SK-N-SH (cell line): Measurements from ENCODE around the gene PCSK7. TPM values are rescaled to one million over a fixed set of nuclear protein-coding genes. Genes with fewer than 3 reads are reported as not detected.

Experiments used
- CTCF ChIA-PET: fragments of 300-600, 350-600 bp; formaldehyde crosslinking; extraction: SDS; loops from one replicate; lab custom pipeline; 2021; lab: Yijun Ruan, JAX
- POLR2A ChIA-PET: fragments of 350-600 bp; sonication (Branson Sonifier 250); formaldehyde crosslinking; extraction: SDS; loops from one replicate; lab custom pipeline; 2020; ENCODE audit warnings: antibody characterized with exemption, inconsistent platforms; lab: Yijun Ruan, JAX
- DNase-seq: peaks from one replicate; pipeline ENCODE4 v3.0.0; 2012
- H2AFZ ChIP-seq: fragments of 200-600 bp; sonication (generic); 2 replicates; pipeline ENCODE4 v1.8.1; 2016; ENCODE audit warnings: antibody characterized with exemption, mild to moderate bottlenecking, low read depth
- H3F3A ChIP-seq: fragments of 200-600 bp; sonication (generic); replicated peaks from 2 replicates; pipeline ENCODE3; 2016; ENCODE audit warnings: antibody characterized with exemption, mild to moderate bottlenecking; ENCODE audit not compliant: insufficient read depth
- H3K27ac ChIP-seq, 2 experiments: fragments of 200-500 bp in 1 of 2; fragments of 200-600 bp in 1 of 2; sonication (Bioruptor generic) in 1 of 2; sonication (generic), shearing (Covaris generic) in 1 of 2; 2 replicates each; pipeline versions ENCODE4 v1.5.1 to v1.6.1; 2014 to 2016; ENCODE audit warnings: low read depth in 2 of 2, inconsistent platforms in 1 of 2, low read length in 1 of 2, mild to moderate bottlenecking in 1 of 2, mixed read lengths in 1 of 2
- H3K27me3 ChIP-seq: fragments of 200-600 bp; sonication (generic), shearing (Covaris generic); 2 replicates; pipeline ENCODE4 v1.6.1; 2016; ENCODE audit warnings: mixed run types; ENCODE audit not compliant: insufficient read depth
- H3K36me3 ChIP-seq, 2 experiments: fragments of 200-500 bp in 1 of 2; fragments of 200-600 bp in 1 of 2; sonication (Bioruptor generic) in 1 of 2; sonication (generic) in 1 of 2; replicated peaks in 1 of 2; 2 replicates each; pipeline versions ENCODE3 to v1.5.1; 2014 to 2016; ENCODE audit warnings: low read length in 1 of 2, mild to moderate bottlenecking in 1 of 2; ENCODE audit not compliant: insufficient read depth in 2 of 2, control insufficient read depth in 1 of 2
- H3K4me1 ChIP-seq, 2 experiments: fragments of 200-500 bp in 1 of 2; fragments of 200-600 bp in 1 of 2; sonication (Bioruptor generic) in 1 of 2; sonication (generic), shearing (Covaris generic) in 1 of 2; 2 replicates each; pipeline versions ENCODE4 v1.5.1 to v1.6.1; 2014 to 2016; ENCODE audit warnings: low read depth in 1 of 2, low read length in 1 of 2, mixed run types in 1 of 2; ENCODE audit not compliant: insufficient read depth in 2 of 2, control insufficient read depth in 1 of 2
- H3K4me2 ChIP-seq: fragments of 200-600 bp; sonication (generic), shearing (Covaris generic); 2 replicates; pipeline ENCODE4 v1.6.1; 2017; ENCODE audit warnings: mixed run types
- H3K4me3 ChIP-seq, 2 experiments: fragments of 200-500 bp in 1 of 2; fragments of 200-600 bp in 1 of 2; sonication (Bioruptor generic) in 1 of 2; sonication (generic), shearing (Covaris generic) in 1 of 2; 2 replicates each; pipeline versions ENCODE4 v1.5.1 to v1.8.1; 2014 to 2016; ENCODE audit warnings: low read depth in 2 of 2, inconsistent platforms in 1 of 2, low read length in 1 of 2, mild to moderate bottlenecking in 1 of 2, mixed read lengths in 1 of 2, moderate library complexity in 1 of 2
- H3K79me2 ChIP-seq: fragments of 200-600 bp; sonication (generic); 2 replicates; pipeline ENCODE4 v1.8.1; 2017; ENCODE audit warnings: mild to moderate bottlenecking; ENCODE audit not compliant: insufficient read depth
- H3K9ac ChIP-seq: fragments of 200-600 bp; sonication (generic); 2 replicates; pipeline ENCODE4 v1.6.1; 2017; ENCODE audit warnings: mixed run types
- H3K9me2 ChIP-seq: fragments of 200-600 bp; sonication (generic); 2 replicates; pipeline ENCODE4 v1.6.1; 2017; ENCODE audit warnings: mixed run types
- H3K9me3 ChIP-seq: fragments of 200-600 bp; sonication (generic); 2 replicates; pipeline ENCODE4 v1.6.1; 2017; ENCODE audit warnings: mixed run types, mild to moderate bottlenecking, moderate library complexity
- H4K20me1 ChIP-seq: fragments of 200-600 bp; sonication (generic); 2 replicates; pipeline ENCODE4 v1.6.1; 2017; ENCODE audit warnings: mild to moderate bottlenecking, mixed run types; ENCODE audit not compliant: insufficient read depth
- CTCF ChIP-seq: fragments of 200-600 bp; sonication (generic); IDR thresholded peaks from 2 replicates; pipeline ENCODE4 v1.6.1; 2017; ENCODE audit warnings: antibody characterized with exemption, mild to moderate bottlenecking, moderate library complexity
- ELF1 ChIP-seq: IDR thresholded peaks from 2 replicates; pipeline ENCODE4 v1.4.0; 2012
- EP300 ChIP-seq, 2 experiments: IDR thresholded peaks; 2 replicates each; pipeline versions ENCODE4 v1.4.0 to v1.6.1; 2012; ENCODE audit warnings: borderline replicate concordance in 1 of 2, low read depth in 1 of 2, low read length in 1 of 2
- FOXJ3 ChIP-seq: sonication (generic); formaldehyde crosslinking; IDR thresholded peaks from 2 replicates; pipeline ENCODE4 v1.5.1; 2020; ENCODE audit warnings: mild to moderate bottlenecking, missing genetic modification reagents
- GABPA ChIP-seq: IDR thresholded peaks from 2 replicates; pipeline ENCODE4 v1.4.0; 2012; ENCODE audit warnings: low read depth, mild to moderate bottlenecking
- JUND ChIP-seq: IDR thresholded peaks from 2 replicates; pipeline ENCODE4 v1.4.0; 2012
- PBX3 ChIP-seq: IDR thresholded peaks from 2 replicates; pipeline ENCODE4; 2012
- POLR2AphosphoS5 ChIP-seq: IDR thresholded peaks from 2 replicates; pipeline ENCODE4 v1.6.1; 2012; ENCODE audit warnings: low read depth, low read length
- RCOR1 ChIP-seq: fragments of 150-350 bp; IDR thresholded peaks from 2 replicates; pipeline ENCODE4 v1.6.1; 2017; ENCODE audit warnings: antibody characterized with exemption, low read length
- RXRA ChIP-seq: IDR thresholded peaks from 2 replicates; pipeline ENCODE4 v1.4.0; 2012; ENCODE audit warnings: low read depth, mild to moderate bottlenecking, borderline replicate concordance
- SIN3A ChIP-seq: IDR thresholded peaks from 2 replicates; pipeline ENCODE4 v1.6.1; 2012; ENCODE audit warnings: low read depth, mild to moderate bottlenecking, low read length, moderate library complexity, borderline replicate concordance
- USF1 ChIP-seq: IDR thresholded peaks from 2 replicates; pipeline ENCODE4 v1.4.0; 2012; ENCODE audit warnings: low read depth, borderline replicate concordance
- USF2 ChIP-seq: fragments of 150-350 bp; IDR thresholded peaks from 2 replicates; pipeline ENCODE4 v1.6.1; 2017; ENCODE audit warnings: antibody characterized with exemption, low read length, low read depth, borderline replicate concordance
- ZBTB33 ChIP-seq: IDR thresholded peaks from 2 replicates; pipeline ENCODE4 v1.4.0; 2012; ENCODE audit warnings: low read depth, borderline replicate concordance
- WGBS: methylation state at CpG from one replicate; pipeline ENCODE4 v1.1.6; 2017; ENCODE audit warnings: low lambda C conversion rate; 5-methylcytosine and 5-hydroxymethylcytosine counted together
- polyA plus RNA-seq, 3 experiments: library from polyadenylated mRNA; depleted of rRNA; stranded (reverse); fragments of >200 nt; gene quantifications; 2 replicates each; pipeline ENCODE4 v1.2.3, GENCODE V29; 2012

Gene PCSK7
- polyA plus RNA-seq, 1 of the 3 experiments (the other 2 are of a cell fraction): 49.7 TPM

GRCh38 chr11:117205211-117205818, 26.6 kb downstream of the PCSK7 start:
- Histone ChIP-seq H2AFZ (no peak overlapping the region), H3K27me3 (no peaks in the 10 kb centered on the region), H3K36me3 (peaks cover 0 to 23% of the 10 kb centered on the region in 2 experiments), H3K4me2 (no peak overlapping the region), H3F3A (peaks cover 26% of the 10 kb centered on the region), H3K4me1 (peaks cover 0 to 7% of the 10 kb centered on the region in 2 experiments; a peak in 2 of 4 replicates), H3K9me3 (no peaks in the 10 kb centered on the region), H4K20me1 (peaks cover 26% of the 10 kb centered on the region; the same call in 1 of the 2 replicates), H3K9me2 (no peaks in the 10 kb centered on the region), H3K9ac (no peak overlapping the region), H3K79me2 (peaks cover 37% of the 10 kb centered on the region; the same call in 1 of the 2 replicates), H3K4me3 (no peak overlapping the region), H3K27ac (no peak overlapping the region)
- CTCF ChIA-PET: interaction anchor here (2.0 kb wide), 1 partner anchor 22 kb away, joined by 8 read pairs; no protein-coding TSS in a partner anchor
- TF ChIP-seq CTCF (no peak), GABPA (no peak), USF2 (no peak), SIN3A (no peak), FOXJ3 (CRISPR knock-in tag) (no peak), USF1 (no peak), JUND (no peak), PBX3 (no peak)
- WGBS: 90% methylated on average over 8 of the region's 11 CpGs
- no peak for DNase-seq
- POLR2A ChIA-PET: no interaction called here

- peaks cover 0 to 7% of the 10 kb centered on the region in 2 experiments; a peak in 2 of 4 replicates for H3K4me1 ChIP-seq
- CTCF ChIA-PET: interaction anchor here (2.0 kb wide), 1 partner anchor 22 kb away, joined by 8 read pairs; no protein-coding TSS in a partner anchor
- no peak for DNase-seq
- H3K36me3 ChIP-seq: peaks cover 0 to 23% of the 10 kb centered on the region in 2 experiments
- peaks cover 26% of the 10 kb centered on the region; the same call in 1 of the 2 replicates for H4K20me1 ChIP-seq
- H3K9me2 ChIP-seq: no peaks in the 10 kb centered on the region
- H3K27me3 ChIP-seq: no peaks in the 10 kb centered on the region
- H3F3A ChIP-seq: peaks cover 19% of the 10 kb centered on the region
- H3K27ac ChIP-seq: no peak overlapping the region
- H3K9ac ChIP-seq: no peak overlapping the region
- H3K79me2 ChIP-seq: peaks cover 45% of the 10 kb centered on the region
- H3K4me2 ChIP-seq: no peak overlapping the region
- POLR2A ChIA-PET: interaction anchor here (0.6 kb wide), 1 partner anchor 66 kb away, joined by 3 read pairs; no protein-coding TSS in a partner anchor
- 92% methylated on average over 9 of the region's 17 CpGs for WGBS
- no peak overlapping the region for H2AFZ ChIP-seq
- no peaks in the 10 kb centered on the region for H3K9me3 ChIP-seq
- no peak overlapping the region for H3K4me3 ChIP-seq
- TF ChIP-seq ZBTB33 (no peak), ELF1 (no peak), POLR2AphosphoS5 (no peak), FOXJ3 (CRISPR knock-in tag) (no peak), RXRA (no peak), GABPA (no peak), RCOR1 (no peak), EP300 (IDR thresholded peaks at IDR 0.05; ENCODE audit: borderline replicate concordance in 1 of 2, low read depth in 1 of 2, low read length in 1 of 2) (no peak), USF1 (no peak), PBX3 (no peak), JUND (no peak)
Measured at GRCh38 chr11:117204283-117205080, 27.4 kb downstream of the PCSK7 start.
